DMS53 treated with DMSO at 0.1 percent for 48 hours (cell line): ENCODE data around the gene FGF12.

Experiments used
- DNase-seq: peaks from one replicate; lab custom pipeline; 2025; ENCODE audit not compliant: unreplicated experiment; lab: John Stamatoyannopoulos, UW

FGF12 gene

GRCh38 chr3:192155194-192155593 lies 572.1 kb downstream of the FGF12 start:
- no peak for DNase-seq

DNA sequence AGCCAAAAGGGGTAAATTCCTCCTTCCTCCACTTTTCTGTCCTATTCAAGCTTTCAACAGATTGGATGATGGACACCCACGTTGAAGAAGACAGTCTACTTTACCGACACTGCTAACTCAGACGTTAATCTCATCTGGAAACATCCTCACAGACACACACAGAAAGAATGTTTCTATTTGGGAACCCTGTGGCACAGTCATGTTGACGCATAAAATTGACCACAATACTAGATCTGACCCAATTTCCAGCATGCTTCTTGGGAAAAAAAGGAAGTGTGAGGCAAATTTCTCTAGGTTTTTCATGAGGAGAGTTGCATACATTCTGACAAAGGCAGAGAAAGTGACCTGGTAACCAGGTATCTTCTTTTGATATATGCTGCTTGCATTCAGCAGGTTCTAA lies 594.1 kb downstream of the FGF12 start:
- DNase-seq: no peak

DNA sequence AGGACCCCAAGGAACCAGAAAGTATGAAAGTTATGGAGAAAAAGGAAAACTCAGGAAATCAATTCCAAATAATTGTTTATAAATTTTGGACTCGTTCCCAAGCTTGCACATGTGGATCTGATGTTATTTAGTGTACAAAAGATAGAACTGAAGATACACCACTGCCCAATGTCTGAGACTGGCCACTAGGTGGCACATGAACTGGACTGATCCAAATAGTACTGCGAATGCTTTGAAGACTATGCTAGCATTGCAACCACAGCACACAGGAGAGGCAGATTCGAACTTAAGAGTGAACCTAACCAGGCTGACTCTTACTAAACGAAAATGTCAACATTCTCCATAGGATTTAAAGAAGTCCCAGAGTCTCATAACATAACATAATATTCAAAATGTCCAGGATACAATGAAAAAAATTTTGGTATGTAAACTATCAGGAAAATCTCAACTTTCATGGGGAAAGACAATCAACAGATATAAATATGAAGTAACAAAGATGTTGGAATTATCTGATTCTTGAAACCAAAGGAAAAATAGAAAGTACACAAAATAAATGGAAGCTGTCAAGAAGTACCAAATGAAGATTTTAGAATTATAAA lies 596.7 kb downstream of the FGF12 start:
- peak; percentile 24 for DNase-seq

GRCh38 chr3:192129586-192129985 lies 597.8 kb downstream of the FGF12 start:
- no peak for DNase-seq

DNA sequence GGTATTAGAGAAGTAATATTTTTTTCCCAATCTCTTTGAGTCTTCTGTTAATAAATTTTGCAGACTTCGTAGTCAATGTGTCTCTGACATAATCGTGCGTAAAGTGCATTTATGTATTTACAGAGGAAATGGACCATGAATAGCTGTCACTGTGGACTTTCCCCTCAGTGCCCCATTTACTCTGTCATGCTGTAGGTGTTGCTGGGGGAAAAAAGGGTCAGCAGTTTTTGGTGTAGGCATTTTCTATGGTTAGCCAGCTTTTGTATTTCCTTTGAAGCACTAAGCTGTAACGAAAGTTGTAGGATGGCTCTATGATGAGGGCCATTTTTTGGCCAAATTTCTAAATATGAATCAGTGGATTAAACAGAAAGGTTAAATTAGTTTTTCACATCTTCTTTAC lies 598.4 kb downstream of the FGF12 start:
- peak; percentile 63 for DNase-seq

GRCh38 chr3:192128060-192128459 lies 599.3 kb downstream of the FGF12 start:
- no peak for DNase-seq

DNA sequence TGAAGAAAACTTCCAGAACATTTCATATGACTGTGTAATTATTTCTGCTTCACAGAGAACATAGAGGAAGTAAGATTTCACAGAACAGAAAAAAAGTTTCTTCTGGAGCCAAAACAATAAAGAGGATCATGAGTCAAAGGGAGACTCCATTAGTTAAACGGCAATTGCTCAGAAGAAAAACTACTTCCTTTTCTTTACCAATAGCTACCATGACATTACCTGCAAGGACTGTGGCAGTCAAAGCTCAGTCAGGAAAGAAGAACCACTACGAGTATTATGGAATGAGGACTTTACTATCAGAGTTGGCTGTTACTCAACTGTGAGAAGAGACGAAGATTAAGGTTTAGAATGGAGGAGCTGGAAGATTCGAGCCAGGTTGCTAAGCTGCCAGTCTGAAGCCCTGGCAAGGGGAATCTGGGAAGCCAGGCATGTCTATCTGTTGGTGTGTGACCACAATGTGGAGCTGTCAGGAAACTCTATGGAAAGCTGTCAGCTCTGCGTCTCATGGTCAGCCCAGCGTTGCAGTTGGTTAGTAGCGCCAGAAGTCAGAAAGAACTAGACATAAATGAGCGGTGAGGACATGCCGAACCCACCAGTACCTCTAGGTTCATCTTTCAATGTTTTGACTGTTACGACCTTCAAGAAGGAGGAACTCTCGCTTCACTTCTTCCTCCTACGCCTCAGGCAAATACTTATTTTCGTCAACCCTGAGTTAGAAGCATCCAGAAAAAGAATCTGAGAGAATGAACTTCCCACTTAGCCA lies 604.3 kb downstream of the FGF12 start:
- DNase-seq: no peak

DNA sequence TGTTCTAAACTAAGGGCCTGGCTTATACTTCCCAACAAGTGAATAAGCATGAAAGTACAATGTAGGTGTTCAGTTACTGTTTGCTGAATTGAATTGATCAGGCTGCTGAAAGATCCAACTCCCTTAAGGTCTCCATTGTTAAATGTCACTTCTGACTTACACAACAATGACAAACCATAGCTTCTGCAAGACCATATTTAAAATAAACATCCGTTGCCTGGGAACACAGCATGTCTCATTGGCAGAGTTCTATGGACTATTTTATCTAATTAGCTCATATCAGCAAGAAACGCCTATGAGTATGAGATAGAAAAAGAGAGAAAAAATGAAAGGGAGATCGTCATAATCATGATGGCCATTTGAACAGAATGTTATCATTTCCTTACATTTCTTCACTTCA lies 605.4 kb downstream of the FGF12 start:
- no peak for DNase-seq

DNA sequence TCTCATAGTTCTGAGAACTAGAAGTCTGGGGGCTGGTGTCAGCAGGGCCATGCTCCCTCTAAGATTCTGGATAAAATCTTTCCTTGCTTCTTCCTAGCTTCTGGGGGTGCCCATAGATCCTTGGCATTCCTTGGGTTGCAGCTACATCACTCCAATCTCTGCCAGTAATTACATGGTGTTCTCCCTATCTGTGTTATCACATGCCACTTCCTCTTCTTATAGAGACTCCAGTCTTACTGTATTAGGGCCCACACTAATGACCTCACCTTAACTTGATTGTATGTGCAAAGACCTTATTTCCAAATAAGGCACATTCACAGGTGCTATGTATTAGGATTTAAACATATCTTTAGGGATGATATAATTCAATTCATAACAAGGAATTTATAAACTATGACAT lies 618.5 kb downstream of the FGF12 start:
- no peak for DNase-seq

DNA sequence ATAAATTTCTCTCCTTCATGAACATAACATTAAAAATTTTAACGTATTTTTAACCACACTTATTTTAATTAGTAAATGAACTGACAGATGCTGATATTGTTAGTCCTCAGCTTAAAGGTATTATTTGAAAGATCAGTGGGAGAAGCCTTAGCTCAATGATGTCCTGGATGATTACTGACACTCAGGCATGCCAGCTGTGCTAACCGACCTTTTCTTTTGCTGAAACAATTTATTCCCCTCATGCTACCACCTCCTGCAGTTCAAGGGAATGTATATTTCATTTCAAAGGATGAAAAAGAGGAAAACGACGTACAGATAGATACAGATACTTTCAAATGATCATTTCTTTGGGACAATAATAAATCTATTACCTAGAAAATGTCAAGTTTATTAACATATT lies 620.8 kb downstream of the FGF12 start:
- no peak for DNase-seq

GRCh38 chr3:192092388-192093005 lies 634.8 kb downstream of the FGF12 start:
- no peak for DNase-seq

DNA sequence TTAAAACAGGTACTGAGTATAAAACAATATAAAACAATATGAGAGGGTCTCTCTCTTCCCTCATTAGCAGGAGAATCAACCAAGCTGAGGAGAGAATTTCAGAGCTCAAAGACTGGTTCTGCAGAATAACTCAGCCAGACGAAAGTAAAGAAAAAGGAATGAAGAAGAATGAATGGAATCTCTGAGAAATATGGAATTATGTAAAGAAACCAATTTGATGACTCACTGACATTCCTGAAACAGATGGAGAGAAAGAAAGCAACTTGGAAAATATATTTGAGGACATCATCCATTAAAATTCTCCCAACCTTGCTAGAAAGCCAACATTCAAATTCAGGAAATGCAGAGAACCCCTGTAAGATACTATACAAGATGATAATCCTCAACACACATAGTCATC lies 635.5 kb downstream of the FGF12 start:
- DNase-seq: no peak

DNA sequence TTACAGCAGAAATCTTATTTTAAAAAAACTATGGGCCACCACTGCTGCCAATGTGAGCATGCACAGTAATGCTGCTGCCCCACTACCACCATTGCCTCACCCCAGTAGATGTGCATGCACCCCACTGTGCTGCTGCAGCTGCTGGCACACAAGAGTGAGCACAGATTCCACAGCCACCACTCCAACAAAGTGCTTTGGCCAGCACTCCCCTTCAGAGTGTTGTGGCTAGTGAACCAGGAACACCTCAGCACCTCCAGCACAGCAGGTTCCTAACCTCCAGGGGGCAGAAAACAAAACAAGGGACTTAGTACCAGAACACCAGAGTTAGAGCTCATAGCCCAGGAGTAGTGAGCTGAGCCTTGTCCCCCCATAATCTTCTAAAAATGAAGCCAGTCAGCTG lies 636.8 kb downstream of the FGF12 start:
- DNase-seq: no peak
